ENCODE results near the gene TOX2.

The TOX2 gene

DNA sequence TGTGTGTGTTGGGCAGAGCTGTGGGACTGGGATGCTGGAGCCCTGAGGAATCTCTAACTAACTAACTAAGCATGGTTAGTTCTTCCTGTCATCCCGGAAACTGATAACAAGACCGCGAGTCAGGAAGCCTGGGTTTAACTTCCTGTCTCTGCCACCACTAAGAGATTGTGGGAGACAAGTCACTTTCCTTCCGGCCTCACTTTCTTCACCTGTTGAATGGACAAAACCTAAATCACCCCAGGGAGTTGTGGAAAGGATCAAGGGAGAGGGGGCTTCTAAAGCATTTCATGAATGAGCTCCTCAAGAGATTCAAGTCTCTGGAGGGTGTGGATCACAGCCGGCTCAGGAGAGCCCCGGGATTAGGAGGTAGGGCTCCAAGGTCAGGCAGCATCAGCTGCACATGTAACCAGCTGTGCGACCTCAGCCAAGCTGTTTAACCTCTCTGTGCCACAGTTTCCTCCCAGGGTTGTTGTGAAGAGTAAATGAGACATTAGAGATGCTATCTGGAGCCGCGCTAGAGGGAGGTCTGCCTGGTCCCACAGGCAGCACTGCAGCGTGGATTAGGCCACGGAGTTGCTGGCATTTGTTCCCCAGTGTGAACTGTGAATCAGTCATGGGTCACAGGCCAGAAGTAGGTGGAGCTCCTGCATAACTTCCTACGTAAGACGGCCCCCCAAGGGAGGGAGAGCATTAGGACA is 105.1 kb downstream of the TOX2 start:
- peak; percentile 36 for DNase-seq (ENCODE audit: low spot score)

DNA sequence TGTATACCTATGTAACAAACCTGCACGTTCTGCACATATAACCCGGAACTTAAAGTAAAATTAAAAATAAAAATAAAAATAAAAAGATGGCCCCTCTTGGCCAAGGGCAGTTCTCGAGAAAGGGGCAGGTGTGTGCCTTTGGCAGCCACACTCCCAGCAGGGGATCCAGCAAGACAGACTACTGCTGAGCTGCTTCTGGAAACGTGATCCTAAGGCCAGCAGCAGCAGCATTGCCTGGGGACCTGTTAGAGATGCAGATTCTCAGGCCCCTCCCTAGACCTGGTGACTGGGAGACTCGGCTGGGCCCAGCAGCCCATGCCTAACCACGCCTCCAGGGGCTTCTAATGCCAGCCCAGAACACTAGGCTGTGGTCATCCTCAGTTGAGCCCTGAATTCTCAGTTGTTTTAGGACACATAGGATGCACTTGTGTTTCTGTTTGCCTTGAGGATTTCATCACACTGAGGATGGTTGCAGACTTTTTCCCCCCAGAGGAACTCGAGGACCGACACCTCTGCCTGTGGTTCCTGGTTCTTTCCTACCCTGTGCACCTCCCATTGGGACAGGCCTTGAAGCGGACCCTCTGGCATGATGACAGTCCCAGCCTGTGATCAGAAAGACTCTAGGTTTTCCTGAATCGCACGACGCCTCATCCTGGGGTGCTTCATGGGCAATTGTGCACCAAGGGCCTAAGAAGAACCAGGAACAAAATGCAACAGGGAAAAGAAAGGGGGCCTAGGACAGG is 105.9 kb downstream of the TOX2 start:
- DNase-seq (ENCODE audit: low spot score) = no peak

DNA sequence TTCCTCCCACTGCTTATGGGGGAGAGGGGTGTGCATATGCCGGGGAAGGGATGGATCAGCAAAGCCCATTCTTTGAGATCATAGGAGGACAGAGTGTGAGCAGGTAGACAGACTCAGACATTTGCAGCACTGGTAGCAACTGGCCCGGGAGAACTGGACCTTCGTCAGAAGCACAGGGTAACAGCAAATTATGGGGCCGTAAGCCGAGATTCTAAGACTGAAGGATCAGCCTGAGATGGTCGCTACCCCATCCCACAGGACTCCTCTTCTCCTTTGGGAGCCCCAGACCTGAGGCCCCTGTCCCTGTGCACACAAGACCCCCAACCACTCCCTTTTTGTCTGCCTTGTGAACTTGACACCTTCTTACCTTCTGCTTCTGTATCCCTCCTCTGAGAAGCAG is 106.5 kb downstream of the TOX2 start:
- no peak for DNase-seq (ENCODE audit: low spot score)

DNA sequence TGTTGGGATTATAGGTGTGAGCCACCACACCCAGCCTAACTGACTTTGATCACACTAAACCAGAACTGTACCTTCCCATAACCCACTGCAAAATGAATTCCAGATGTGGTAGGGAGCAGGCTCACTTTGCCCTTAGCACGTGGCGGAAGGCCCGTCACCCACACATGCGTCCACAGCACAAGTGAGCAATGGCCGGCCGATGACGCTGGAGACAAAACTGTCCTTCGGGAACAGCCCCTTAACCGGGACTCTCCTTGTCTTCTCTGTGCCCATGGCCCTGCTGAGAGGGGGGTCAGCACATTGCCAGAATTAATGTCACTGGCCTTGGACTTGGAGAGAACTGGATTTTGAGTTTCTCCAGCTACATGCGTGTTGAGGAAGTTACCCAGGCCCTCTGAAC is 107.2 kb downstream of the TOX2 start:
- no peak for DNase-seq (ENCODE audit: low spot score)

DNA sequence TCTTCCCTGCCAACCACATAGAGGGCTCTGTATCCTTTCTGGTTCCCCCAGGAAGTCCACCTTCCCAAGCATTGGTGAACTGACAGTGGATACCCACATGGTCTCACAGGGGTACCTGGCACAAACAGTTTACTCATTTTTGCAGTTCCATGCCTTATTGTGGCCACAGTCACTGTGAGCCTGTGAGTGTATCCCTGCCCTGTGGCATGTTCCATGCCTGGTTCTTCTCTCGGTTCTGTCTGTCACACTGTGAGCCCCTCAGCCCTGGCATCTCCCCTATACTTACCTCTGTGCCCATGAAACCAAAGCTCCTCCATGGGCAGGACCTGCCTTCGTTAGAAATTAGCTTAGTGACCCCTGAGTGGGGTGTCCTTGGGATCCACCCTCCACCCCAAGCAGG is 107.8 kb downstream of the TOX2 start:
- no peak for DNase-seq (ENCODE audit: low spot score)

DNA sequence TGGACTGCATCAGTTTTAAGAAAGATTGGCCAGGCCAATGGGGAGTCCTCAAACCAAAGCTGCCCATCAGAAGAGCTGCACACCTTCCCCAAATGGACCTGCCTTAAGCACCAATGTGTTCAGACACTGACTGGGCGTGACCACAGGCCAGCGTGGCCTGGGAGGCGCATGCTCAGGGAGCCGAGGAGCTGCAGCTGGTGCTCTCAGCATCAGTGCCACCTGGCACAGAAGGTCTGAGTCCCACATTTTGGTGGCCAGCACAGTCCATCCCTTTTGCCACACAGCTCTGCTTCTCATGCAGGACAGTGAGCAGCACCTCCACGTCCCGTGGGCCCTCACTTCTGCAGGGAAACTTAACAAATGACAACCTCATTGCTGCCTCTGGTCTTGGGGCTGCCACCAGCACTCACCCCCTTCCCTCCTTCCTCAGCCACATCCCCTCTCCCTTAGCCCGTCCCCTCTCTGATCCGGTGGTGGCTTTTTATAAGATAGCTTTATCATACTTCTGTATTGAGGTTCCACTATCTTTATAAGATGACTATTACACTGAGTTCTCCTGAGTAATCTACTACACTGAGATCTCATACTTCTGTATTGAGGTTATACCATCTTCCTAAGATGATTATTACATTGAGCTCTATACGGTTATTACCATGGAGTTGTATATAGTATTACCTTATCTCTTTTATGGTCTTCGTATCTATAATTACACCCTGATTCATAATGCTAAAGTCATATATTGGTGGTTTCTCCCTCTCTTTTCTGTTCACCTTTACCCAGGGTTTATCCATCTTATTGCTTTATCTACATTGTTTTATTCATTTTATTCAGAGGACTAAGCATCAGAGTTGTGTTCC is 109.1 kb downstream of the TOX2 start:
- DNase-seq (ENCODE audit: low spot score) = no peak

DNA sequence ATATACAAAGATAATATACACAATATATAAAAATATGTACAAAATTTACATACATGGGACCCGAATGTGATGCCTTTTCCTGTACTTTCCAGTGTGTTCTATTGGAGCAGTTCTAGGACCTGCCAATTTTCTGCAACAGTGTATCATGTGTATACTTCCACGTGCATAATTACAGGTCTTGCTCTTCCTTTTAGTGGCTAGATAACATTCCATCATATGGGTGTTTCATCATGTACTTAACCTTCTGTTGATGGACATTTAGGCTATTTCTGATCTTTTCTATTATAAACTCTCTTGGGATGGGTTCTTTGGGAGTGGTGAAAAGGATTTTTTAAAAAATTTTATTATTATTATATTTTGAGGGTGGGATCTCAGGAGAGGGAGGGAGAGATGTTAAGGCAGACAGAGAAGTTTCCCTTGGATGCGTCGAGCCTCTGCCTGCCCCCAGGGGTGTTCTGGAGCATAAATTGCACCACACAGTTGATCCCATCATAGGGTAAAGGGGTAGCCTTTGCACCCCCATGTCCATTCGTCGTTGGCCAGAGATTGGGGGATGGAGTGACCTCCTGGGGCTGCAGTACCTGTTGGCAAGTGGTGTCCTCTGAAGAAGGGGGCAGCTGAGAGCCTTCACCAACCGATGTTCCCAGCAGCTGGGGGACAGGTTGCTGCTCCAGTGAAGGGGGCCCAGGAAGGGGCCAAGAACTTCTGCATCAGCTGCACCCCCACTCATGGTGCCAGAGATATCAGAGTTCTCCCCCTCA is 110.3 kb downstream of the TOX2 start:
- DNase-seq (ENCODE audit: low spot score) = no peak

DNA sequence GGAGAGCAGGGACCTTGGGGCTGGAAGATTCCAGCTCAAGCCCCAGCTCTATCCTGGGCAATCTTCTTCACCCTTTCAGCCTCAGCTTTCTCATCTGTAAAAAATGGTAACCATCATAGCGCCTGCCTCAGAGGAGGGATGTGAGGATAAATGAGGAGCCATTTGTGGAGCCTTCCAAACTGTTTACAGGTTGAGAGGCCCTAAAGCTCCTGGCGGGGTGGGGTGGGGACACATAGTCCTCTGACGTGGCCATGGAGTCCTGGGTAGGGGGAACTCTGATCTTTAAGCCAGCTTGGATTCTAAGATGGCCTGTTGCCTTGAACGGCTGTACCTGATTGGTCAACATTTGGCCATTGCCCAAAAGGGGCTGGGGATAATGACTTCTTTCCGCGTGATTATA is 111.1 kb downstream of the TOX2 start:
- no peak for DNase-seq (ENCODE audit: low spot score)

DNA sequence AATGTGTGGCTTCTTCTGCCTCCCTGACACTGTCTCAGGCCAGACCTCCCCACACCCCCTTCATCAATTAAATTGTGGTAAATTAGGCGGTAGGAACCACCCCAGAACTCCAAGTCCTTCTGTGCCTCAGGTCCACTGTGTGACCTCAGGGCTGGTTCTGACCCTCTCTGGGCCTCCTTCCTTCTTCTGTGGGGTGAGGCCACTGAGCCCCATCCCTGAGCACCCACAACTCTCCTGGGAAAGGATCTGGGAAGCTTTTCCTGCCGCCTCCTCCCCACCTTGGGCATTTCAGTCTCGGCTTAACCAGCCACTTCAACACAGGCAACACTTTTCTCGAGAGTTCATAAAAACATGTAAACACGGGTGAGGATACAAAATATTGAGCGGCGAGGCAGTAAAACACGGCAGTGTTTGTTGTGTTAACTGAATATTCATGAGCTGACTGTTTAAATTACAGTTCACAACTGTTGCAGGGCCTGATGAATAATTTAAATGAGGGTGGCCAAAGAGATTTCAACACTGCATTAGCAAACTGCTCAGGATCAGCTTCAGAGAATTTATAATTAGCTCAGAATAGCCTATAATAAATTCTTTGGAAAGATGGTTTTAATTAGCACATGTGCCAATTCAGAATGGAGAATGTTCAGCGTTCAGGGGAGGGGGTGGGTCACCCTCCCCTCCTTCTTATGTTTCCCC is 112.1 kb downstream of the TOX2 start:
- no peak for DNase-seq (ENCODE audit: low spot score)

DNA sequence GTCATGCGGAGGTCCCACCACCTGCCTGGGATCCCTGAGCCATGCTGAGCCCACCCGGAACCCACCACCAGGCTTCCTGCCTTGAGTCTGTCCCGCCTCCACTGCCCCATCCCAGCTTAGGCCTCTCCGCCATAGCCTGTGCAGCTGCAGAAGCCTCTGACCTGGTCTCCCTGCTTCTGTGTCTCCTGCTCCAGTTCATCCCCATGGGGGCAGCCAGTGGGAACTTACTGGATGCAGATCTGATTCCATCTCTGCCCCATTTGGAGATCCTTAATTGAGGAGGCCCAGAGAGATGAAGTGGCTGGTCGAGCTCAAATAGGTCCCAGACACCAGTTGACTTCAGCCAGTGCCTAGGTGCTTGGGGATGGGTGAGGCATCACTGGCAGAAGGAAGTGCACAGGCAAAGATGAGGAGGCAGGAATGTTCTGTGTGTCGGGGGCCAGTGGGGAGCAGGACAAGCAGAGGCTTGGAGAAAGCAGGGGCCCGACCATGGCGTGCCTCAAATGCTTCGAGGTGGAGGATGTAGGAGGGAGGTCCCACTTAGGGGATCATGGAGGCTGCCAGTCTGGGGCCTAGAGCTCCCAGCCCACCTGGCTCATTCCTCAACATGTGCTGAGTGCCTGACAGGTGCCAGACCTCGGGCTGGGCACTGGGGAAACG is 112.8 kb downstream of the TOX2 start:
- DNase-seq (ENCODE audit: low spot score) = no peak

DNA sequence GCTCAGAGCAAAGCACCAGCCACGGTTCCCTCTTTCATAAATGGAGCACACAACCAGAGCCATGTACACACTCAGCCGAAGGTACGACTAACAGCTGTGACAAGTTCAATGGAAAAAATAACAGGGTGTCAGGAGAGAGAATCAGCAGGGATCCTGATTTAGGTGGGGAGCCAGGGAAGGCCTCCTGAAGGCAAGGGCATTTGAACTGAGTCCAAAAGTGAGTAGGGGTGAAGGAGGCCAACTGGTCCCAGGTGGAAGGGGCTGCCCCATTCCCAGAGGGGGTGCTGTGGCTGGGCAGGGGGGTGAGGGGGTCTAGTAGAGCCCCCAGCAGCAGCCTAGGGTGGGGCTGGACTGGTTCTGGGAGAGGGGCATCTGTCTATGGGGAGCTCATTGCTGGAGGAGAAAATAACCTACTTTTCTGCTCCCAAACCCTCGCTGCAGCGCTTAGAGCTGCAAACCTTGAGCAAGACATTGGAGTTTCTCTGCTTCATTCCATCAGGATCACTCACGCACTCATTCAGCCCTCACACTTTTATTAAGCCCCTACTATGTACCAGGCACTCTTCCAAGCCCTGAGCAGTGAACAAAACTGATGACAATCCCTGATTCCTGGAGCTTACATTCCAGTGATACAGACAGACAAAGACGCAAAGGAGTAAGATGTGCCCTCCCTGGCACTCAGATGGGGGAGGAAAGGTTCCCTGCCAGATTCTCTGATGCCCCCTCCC is 113.5 kb downstream of the TOX2 start:
- no peak for DNase-seq (ENCODE audit: low spot score)

DNA sequence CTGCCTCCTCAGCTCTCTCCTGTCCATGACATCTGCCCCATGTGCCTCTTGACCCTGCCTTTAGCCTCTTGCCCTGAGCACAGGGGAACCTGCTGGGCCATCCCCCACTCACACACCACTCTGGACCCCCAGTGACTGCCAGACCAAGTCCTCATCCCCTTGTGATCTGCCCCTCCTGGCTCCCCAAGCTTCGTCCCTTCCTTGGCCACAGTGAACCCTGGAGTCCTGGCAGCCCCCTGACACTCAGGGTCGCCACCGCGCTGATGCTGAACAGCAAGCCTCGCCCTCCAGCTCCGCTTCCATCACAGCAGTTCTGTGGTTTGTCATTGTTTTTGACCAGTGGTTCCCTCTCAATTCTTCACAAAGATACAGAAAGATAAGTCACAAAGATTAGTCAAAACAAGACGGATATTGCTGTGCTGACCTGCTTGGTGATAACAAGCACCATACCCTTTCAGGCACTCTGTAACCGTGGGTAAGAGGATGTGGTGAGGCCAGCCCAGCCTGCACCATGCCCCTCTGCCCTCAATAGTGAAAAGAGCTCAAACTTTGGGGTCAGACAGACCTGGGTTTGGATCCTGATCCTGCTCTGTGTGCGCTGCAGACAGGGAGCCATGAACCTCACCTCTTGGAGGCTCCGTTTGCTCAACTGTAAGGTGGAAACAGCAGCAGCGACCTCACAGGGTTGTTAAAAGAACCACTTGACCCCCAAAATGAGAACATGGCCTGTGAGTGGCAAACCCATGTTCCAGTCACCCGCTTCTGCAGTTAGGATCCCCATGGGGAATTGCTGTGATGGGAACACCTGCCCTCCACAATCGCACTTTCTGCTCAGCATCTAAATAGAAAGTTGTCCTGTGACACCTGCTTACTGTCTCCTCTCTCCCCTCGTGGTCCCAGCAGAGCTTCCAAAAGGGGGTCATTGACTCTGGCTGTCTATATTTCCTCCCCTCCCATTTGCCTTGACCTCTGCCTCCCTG is 114.5 kb downstream of the TOX2 start:
- no peak for DNase-seq (ENCODE audit: low spot score)

DNA sequence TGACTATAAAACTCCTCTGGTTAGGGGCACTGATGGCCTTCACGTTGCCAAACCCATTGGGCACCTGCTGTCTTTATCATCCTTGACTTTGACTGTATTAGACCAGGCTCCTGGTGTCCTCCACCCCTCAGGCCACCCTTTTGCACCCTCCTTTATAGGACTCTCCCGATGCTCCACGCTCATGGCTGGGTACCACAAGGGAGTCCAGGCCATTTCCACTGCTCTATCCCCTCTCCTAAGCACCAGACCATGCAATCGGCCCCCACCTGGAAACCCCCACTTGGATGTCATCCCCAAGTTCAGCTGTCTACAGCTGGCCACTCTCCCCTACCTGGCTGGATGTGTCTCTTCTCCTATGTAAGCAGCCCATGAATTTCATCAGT is 115.2 kb downstream of the TOX2 start:
- DNase-seq (ENCODE audit: low spot score) = no peak

DNA sequence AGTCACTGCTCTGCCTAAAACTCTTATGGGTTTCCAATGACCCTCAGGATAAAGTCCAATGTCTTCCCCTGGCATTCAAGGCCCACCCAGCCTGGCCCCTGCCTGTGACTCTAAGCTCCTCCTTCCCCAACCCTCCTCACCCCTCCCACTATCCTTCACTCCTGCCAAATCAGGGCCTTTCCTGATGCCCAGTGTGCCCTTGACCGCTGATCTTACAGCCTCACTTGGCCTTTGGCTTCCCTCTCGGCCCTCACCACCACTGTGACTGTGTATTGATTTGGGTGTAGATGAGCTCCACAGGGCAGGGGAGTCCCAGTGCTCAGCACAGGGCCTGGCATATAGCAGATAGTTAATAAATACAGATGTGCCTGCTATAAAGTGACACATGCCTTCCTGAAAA is 115.7 kb downstream of the TOX2 start:
- no peak for DNase-seq (ENCODE audit: low spot score)

DNA sequence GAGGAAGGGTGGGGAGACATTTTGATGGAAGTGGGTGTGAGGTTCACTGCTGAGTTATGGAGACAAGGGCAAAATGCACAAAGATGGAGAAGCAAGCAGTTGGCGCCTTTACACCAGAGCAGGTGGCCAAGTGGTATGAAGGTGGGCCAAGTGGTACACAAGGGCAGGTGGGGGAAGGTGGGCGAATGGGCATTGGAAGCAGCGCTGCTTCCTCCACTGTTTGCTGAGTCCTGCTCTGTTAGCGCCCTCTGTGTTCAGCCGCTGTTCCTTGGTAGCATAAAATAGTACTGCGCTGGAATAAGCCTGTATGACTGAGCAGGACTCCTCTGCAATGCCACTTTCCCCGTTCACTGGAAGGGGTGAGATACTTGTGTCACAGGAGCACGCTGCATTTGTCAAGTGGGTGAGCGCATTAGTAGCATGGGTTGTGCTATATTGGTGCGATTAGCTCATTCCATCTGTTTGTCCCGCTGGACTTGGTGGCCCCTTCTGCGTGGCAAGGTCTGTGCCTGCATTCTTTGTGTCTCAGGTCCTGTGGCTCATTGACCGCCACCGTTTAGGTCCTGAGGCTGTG is 116.4 kb downstream of the TOX2 start:
- DNase-seq (ENCODE audit: low spot score) = no peak

DNA sequence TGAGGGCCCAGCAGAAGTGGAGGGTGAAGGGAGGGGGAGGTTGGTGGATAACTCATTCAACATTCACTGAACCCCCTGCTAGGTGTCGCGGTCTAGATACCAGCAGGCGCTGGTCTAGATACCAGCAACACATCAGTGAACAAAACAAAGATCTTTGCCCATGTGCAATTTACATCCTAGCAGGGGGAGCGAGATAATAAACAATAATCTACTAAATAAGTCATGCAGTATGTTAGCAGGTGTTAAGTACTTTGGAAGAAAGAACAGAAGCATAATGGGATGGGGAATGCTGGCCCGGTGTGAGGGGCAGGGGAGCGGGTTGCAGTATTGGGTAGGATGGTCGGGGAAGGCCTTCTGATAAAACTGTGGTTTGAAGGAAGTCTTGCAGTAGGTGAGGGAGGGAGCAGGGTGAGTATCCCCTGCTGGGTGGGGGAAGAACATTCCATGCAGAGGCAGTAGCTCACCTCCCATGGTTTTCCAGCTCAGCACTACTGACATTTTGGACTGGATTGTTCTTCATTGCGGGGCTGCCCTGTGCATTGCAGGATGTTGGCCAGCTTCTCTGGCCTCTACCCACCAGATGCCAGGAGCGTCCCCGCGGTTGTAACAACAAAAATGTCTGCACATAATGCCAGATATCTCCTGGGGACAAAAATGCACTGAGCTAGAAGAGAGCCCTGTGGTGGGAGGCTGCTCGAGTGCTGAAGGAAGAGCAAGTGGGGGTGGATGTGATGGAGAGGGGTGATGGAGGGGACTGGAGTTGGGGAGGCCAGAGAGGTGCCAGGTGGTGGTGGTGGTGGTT is 117.3 kb downstream of the TOX2 start:
- DNase-seq (ENCODE audit: low spot score) = no peak

DNA sequence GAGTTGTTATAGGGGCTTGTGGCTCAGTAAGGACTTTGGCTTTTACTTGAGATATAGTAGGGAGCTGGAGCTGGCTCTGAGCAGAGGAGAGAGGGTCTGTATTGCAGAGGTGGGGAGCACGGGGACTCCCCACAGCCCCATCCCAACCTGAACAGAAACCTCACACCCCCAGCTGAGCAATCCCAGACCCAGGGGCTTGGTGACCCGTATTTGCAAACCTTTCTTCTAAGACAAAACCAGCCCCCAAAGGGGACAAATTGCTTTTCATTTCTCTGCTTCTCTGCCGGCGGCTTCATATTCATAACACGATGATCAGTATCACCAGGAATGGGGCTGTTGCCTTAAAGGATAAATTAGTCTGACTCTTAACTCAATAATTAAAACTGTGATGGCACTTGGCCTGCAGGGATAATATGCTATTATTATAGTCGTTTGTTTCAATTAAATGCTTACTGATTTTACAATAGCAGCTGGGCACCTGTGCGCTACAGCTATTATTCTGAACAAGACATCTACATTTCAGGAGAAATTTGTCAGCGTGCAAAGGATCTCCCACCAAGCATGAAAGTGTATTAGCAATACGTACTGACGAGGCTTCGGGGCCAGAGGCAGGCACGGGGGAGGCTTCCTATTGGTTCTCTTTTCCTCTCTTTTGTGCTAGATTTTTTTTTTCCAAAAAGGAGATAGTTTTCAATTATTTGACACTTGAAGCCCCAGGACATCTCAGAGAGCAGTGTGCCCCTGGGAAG is 118.1 kb downstream of the TOX2 start:
- DNase-seq (ENCODE audit: low spot score) = no peak
